Ectodermal cell (in vitro differentiated cells): ENCODE measurements around the gene IRX4.

ENCODE experiments used
- H3K27ac ChIP-seq: 2 replicates; pipeline ENCODE4 v1.7.0; 2013; ENCODE audit warnings: mild to moderate bottlenecking, low read depth, low read length; ENCODE audit not compliant: insufficient read depth, poor library complexity, severe bottlenecking
- H3K27me3 ChIP-seq: 2 replicates; pipeline ENCODE4 v1.7.0; 2013; ENCODE audit warnings: mild to moderate bottlenecking, low read length; ENCODE audit not compliant: insufficient read depth, control insufficient read depth, poor library complexity, severe bottlenecking
- H3K36me3 ChIP-seq: one replicate; pipeline ENCODE4 v1.7.0; 2013; ENCODE audit warnings: low read length; ENCODE audit not compliant: control insufficient read depth, insufficient read depth
- H3K4me1 ChIP-seq: one replicate; pipeline ENCODE4 v1.7.0; 2013; ENCODE audit warnings: low read length; ENCODE audit not compliant: control insufficient read depth, insufficient read depth
- H3K4me3 ChIP-seq: 2 replicates; pipeline ENCODE4 v1.7.0; 2013; ENCODE audit warnings: low read depth, low read length, control low read depth; ENCODE audit not compliant: insufficient read depth
- H3K9me3 ChIP-seq: 2 replicates; pipeline ENCODE4 v1.7.0; 2013; ENCODE audit warnings: mild to moderate bottlenecking, low read length, moderate library complexity; ENCODE audit not compliant: control insufficient read depth
- WGBS, 2 experiments: methylation state at CpG; one replicate each; pipeline ENCODE4 v1.1.7; 2013; ENCODE audit warnings: missing lambda C conversion rate in 2 of 2; 5-methylcytosine and 5-hydroxymethylcytosine counted together

IRX4 gene

DNA sequence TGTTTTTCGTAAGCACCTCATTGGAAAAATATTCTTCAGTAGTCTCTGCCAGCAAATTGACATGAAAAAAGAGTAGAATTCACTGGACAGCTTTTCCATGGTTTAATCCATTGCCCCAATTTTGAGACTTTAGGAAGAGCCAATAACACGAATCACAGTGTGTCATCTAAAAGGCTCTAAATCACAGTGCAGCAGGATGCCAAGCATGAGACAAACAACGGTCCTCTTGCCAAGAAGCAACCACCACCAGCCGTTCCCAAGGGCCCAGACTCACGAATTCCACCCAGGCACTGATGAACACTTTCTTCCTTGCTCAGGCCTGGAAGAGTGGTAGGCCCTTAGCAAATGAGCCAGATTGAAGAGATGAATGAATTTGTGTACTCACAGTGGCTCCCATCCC is 18.3 kb upstream of the IRX4 start:
- Histone ChIP-seq H3K4me3 (no peak overlapping the region), H3K4me1 (no peaks in the 10 kb centered on the region), H3K9me3 (no peaks in the 10 kb centered on the region), H3K36me3 (no peaks in the 10 kb centered on the region), H3K27ac (no peak overlapping the region), H3K27me3 (no peaks in the 10 kb centered on the region)
- WGBS, 2 experiments: 92% methylated on average over 5 of the region's 5 CpGs

- H3K9me3 ChIP-seq: no peaks in the 10 kb centered on the region
- 89 to 92% methylated on average over 5 of the region's 5 CpGs for WGBS, 2 experiments
- no peaks in the 10 kb centered on the region for H3K4me1 ChIP-seq
- no peaks in the 10 kb centered on the region for H3K27me3 ChIP-seq
- H3K27ac ChIP-seq: no peak overlapping the region
- H3K36me3 ChIP-seq: no peaks in the 10 kb centered on the region
- no peak overlapping the region for H3K4me3 ChIP-seq
Measured at GRCh38 chr5:1899201-1899600, 16.5 kb upstream of the IRX4 start.

DNA sequence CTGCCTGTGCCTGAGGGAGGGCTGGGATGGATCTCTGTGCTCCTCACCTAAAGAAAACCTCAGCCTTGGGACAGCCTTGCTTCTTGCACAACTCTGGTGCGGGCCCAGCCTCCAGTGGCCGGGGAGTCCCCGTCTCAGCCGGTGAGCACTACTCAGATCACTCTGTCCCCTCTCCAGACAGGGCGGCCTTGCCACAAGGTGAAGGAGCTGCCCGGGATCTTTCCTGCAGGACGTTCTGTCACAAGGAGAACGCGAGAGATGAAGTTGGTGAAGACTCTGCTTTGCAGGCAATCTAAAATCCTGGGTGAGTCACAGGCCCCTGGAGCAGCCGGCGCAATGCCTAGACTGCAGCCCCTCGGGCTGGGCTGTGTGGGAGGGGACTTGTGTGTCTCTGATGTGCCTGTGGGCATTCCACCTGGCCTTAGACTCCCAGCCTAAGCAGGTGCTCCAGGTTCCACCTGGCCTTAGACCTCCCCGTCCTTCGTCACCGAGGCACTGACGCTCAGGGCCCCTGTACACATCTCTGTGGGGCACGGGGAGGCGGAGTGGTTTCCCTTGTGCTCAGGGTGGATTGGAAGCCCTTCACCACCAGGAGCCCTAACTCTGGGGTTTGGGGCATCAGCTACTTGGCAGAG is 15.2 kb upstream of the IRX4 start:
- 93 to 94% methylated on average over 18 of the region's 18 CpGs for WGBS, 2 experiments
- Histone ChIP-seq H3K27me3 (peaks cover 4% of the 10 kb centered on the region), H3K9me3 (no peaks in the 10 kb centered on the region), H3K36me3 (no peaks in the 10 kb centered on the region), H3K4me3 (no peak overlapping the region), H3K4me1 (no peaks in the 10 kb centered on the region), H3K27ac (no peak overlapping the region)

GRCh38 chr5:1897386-1897785 is 14.7 kb upstream of the IRX4 start:
- no peaks in the 10 kb centered on the region for H3K9me3 ChIP-seq
- no peaks in the 10 kb centered on the region for H3K4me1 ChIP-seq
- no peak overlapping the region for H3K27ac ChIP-seq
- H3K27me3 ChIP-seq: peaks cover 6% of the 10 kb centered on the region
- no peak overlapping the region for H3K4me3 ChIP-seq
- no peaks in the 10 kb centered on the region for H3K36me3 ChIP-seq
- 84% methylated on average over 11 of the region's 11 CpGs for WGBS, 2 experiments

GRCh38 chr5:1896602-1897376 is 14.1 kb upstream of the IRX4 start:
- H3K27me3 ChIP-seq: peaks cover 12% of the 10 kb centered on the region
- H3K4me3 ChIP-seq: no peak overlapping the region
- WGBS, 2 experiments: 93 to 94% methylated on average over 21 of the region's 21 CpGs
- H3K36me3 ChIP-seq: no peaks in the 10 kb centered on the region
- no peaks in the 10 kb centered on the region for H3K9me3 ChIP-seq
- no peaks in the 10 kb centered on the region for H3K4me1 ChIP-seq
- no peak overlapping the region for H3K27ac ChIP-seq

DNA sequence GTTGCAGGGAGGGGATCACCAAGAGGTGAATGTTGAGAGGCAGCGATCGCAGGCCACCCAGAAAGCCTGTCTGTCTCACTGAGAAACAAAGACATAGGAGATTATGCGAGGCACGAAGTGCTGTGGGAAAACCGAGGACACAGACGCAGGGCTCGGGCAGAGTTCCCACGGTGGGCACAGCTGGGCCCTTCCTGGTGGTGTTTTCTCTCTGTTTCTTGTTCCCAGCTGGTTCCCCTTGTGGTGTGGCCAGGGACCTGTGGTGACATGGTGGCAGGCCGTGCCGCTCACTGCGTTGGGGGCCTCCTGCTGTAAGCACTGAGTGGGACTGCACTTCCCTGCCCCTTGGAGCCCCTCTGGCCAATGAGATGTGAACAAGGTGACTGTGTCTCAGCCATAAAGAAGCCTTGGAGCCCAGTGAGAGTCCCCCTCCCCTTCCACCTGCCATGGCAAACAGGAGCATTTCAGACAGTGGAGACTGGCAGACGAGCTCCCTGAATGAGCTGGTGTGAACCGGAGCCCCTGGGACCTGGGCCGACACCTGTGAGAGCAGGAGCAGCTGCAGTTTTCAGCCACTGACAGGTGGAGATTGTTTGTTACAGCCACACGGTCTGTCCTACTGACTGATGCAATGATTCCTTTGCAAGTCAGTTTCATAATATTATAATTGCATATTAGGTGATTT is 13.2 kb upstream of the IRX4 start:
- Histone ChIP-seq H3K36me3 (no peaks in the 10 kb centered on the region), H3K4me1 (no peaks in the 10 kb centered on the region), H3K4me3 (no peak overlapping the region), H3K27me3 (peaks cover 21% of the 10 kb centered on the region), H3K9me3 (no peaks in the 10 kb centered on the region), H3K27ac (no peak overlapping the region)
- WGBS, 2 experiments: 70 to 76% methylated on average over 14 to 15 of the region's 15 CpGs

DNA sequence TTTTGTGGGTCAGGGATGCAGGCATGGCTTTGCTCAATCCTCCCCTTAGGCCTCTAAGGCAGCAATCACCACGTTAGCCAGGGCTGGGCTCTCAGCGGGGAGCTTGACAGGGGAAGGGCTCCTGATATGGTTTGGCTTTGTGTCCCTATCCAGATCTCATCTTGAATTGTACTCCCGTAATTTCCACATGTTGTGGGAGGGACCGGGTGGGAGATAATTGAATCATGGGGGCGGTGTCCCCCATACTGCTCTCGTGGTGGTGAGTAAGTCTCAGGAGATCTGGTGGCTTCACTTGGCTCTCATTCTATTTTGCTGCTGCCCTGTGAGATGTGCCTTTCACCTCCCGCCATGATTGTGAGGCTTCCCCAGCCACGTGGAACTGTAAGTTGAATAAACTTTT is 11.5 kb upstream of the IRX4 start:
- Histone ChIP-seq H3K27me3 (peaks cover 35% of the 10 kb centered on the region), H3K9me3 (no peaks in the 10 kb centered on the region), H3K4me1 (peaks cover 5% of the 10 kb centered on the region), H3K27ac (no peak overlapping the region), H3K4me3 (no peak overlapping the region), H3K36me3 (no peaks in the 10 kb centered on the region)
- WGBS, 2 experiments: 78 to 79% methylated on average over 8 of the region's 8 CpGs

DNA sequence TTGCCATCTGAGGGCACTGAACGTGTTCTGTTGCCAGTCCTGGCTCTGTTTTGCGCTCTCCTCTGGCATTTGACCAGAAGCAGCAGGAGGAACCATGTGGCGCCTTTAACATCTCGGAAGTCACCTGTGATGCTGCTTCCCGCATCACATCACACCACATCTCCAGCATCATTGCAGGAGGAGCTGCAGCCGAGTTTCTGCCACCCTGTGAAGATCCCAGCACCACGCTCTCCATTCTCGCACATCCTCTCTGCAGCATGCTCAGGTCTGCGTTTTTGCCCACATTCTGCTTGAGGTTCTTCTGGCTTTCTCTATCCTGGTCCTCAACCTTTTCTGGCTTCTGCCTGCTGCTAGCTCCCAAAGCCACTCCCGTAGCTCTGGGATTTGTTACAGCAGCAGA is 11.0 kb upstream of the IRX4 start:
- WGBS, 2 experiments: 91 to 92% methylated on average over 10 of the region's 10 CpGs
- Histone ChIP-seq H3K27me3 (peaks cover 40% of the 10 kb centered on the region), H3K9me3 (no peaks in the 10 kb centered on the region)

GRCh38 chr5:1892685-1893445 is 10.1 kb upstream of the IRX4 start:
- H3K4me1 ChIP-seq: peaks cover 6% of the 10 kb centered on the region
- H3K27ac ChIP-seq: no peak overlapping the region
- WGBS, 2 experiments: 93 to 94% methylated on average over 22 of the region's 22 CpGs
- no peak overlapping the region for H3K4me3 ChIP-seq
- peaks cover 49% of the 10 kb centered on the region for H3K27me3 ChIP-seq
- H3K9me3 ChIP-seq: no peaks in the 10 kb centered on the region
- no peaks in the 10 kb centered on the region for H3K36me3 ChIP-seq

More for the DNA sequence above, 11.0 kb upstream of the IRX4 start:
- Histone ChIP-seq H3K4me3 (no peak overlapping the region), H3K36me3 (no peaks in the 10 kb centered on the region), H3K4me1 (peaks cover 6% of the 10 kb centered on the region), H3K27ac (no peak overlapping the region)

- Histone ChIP-seq H3K9me3 (no peaks in the 10 kb centered on the region), H3K27me3 (peaks cover 55% of the 10 kb centered on the region)
Measured at GRCh38 chr5:1892211-1892610, 9.5 kb upstream of the IRX4 start.

More at GRCh38 chr5:1892211-1892610, 9.5 kb upstream of the IRX4 start:
- Histone ChIP-seq H3K36me3 (no peaks in the 10 kb centered on the region), H3K27ac (no peak overlapping the region), H3K4me3 (no peak overlapping the region), H3K4me1 (peaks cover 11% of the 10 kb centered on the region)
- 65 to 66% methylated on average over 9 of the region's 9 CpGs for WGBS, 2 experiments
